Neural cell (in vitro differentiated cells): ENCODE measurements around the gene RAD51B.

Source experiments
- EP300 ChIP-seq: fragments of 450-650 bp; conservative IDR thresholded peaks from 2 replicates; pipeline ENCODE4 v1.6.1; 2014; ENCODE audit warnings: antibody characterized with exemption, mild to moderate bottlenecking, moderate library complexity; ENCODE audit not compliant: poor library complexity, severe bottlenecking
- EZH2 ChIP-seq: fragments of 200-600, 300-800 bp; shearing (Covaris generic), sonication (generic); IDR thresholded peaks from 2 replicates; pipeline ENCODE4 v1.6.1; 2014; ENCODE audit warnings: antibody characterized with exemption, low read length, borderline replicate concordance, mild to moderate bottlenecking; ENCODE audit not compliant: insufficient read depth, poor library complexity, severe bottlenecking
- MXI1 ChIP-seq: fragments of 450-650 bp; conservative IDR thresholded peaks from 2 replicates; pipeline ENCODE4 v1.6.1; 2014; ENCODE audit warnings: antibody characterized with exemption, mild to moderate bottlenecking; ENCODE audit not compliant: poor library complexity, severe bottlenecking
- POLR2AphosphoS5 ChIP-seq: IDR thresholded peaks from 2 replicates; pipeline ENCODE4 v1.6.1; 2012
- RAD21 ChIP-seq: fragments of 450-650 bp; conservative IDR thresholded peaks from 2 replicates; pipeline ENCODE4 v1.6.1; 2014; ENCODE audit warnings: antibody characterized with exemption, mild to moderate bottlenecking, moderate library complexity
- SMC3 ChIP-seq: fragments of 450-650 bp; conservative IDR thresholded peaks from 2 replicates; pipeline ENCODE4 v1.6.1; 2014; ENCODE audit warnings: antibody characterized with exemption, mild to moderate bottlenecking, moderate library complexity; ENCODE audit not compliant: poor library complexity
- TAF1 ChIP-seq: IDR thresholded peaks from 2 replicates; pipeline ENCODE4 v1.6.1; 2012; ENCODE audit warnings: low read depth
- TF ChIP-seq, protein P1 (sequence below): fragments of 450-650 bp; IDR thresholded peaks from 2 replicates; pipeline ENCODE4 v1.5.1; 2014; ENCODE audit warnings: antibody characterized with exemption, mild to moderate bottlenecking, moderate library complexity; ENCODE audit not compliant: poor library complexity, severe bottlenecking
- TF ChIP-seq, protein P2 (sequence below): IDR thresholded peaks from 2 replicates; pipeline ENCODE4 v1.6.1; 2012; ENCODE audit warnings: borderline replicate concordance

DNA sequence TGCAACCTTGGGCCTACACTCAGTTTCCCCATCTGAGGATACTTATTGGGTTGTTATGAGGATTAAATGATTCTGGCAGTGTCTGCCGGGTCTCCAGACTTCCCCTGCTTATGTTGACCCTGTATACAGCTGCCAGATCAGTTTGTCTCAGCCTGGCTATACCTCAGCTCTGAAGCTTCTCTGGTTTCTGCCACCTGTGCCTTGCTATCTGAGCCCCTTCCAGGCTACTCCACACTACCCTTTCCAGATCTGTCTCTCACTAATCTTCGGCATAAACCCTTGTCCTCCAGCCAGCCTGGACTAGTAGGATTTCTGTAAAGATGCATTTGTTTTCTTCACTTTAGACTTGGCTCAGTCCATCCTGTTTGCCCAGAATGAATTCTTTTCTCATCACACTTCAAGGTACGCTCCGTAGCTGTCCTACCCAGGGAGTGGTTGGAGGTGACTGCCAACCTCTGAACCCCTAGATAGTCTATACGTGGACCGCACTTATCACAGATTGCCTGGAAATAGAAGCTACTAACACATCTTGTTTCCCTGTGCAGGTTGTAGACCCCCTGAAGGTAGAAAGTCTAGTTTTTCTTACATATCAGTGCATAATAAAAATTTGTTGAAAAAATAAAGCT is 422.4 kb downstream of the RAD51B start:
- TF ChIP-seq EZH2 = no peak
- TF ChIP-seq EP300 = no peak
- TF ChIP-seq, protein P1, sequence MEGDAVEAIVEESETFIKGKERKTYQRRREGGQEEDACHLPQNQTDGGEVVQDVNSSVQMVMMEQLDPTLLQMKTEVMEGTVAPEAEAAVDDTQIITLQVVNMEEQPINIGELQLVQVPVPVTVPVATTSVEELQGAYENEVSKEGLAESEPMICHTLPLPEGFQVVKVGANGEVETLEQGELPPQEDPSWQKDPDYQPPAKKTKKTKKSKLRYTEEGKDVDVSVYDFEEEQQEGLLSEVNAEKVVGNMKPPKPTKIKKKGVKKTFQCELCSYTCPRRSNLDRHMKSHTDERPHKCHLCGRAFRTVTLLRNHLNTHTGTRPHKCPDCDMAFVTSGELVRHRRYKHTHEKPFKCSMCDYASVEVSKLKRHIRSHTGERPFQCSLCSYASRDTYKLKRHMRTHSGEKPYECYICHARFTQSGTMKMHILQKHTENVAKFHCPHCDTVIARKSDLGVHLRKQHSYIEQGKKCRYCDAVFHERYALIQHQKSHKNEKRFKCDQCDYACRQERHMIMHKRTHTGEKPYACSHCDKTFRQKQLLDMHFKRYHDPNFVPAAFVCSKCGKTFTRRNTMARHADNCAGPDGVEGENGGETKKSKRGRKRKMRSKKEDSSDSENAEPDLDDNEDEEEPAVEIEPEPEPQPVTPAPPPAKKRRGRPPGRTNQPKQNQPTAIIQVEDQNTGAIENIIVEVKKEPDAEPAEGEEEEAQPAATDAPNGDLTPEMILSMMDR = no peak
- no peak for TF ChIP-seq TAF1
- TF ChIP-seq POLR2AphosphoS5 = no peak
- no peak for TF ChIP-seq RAD21
- TF ChIP-seq, protein P2, sequence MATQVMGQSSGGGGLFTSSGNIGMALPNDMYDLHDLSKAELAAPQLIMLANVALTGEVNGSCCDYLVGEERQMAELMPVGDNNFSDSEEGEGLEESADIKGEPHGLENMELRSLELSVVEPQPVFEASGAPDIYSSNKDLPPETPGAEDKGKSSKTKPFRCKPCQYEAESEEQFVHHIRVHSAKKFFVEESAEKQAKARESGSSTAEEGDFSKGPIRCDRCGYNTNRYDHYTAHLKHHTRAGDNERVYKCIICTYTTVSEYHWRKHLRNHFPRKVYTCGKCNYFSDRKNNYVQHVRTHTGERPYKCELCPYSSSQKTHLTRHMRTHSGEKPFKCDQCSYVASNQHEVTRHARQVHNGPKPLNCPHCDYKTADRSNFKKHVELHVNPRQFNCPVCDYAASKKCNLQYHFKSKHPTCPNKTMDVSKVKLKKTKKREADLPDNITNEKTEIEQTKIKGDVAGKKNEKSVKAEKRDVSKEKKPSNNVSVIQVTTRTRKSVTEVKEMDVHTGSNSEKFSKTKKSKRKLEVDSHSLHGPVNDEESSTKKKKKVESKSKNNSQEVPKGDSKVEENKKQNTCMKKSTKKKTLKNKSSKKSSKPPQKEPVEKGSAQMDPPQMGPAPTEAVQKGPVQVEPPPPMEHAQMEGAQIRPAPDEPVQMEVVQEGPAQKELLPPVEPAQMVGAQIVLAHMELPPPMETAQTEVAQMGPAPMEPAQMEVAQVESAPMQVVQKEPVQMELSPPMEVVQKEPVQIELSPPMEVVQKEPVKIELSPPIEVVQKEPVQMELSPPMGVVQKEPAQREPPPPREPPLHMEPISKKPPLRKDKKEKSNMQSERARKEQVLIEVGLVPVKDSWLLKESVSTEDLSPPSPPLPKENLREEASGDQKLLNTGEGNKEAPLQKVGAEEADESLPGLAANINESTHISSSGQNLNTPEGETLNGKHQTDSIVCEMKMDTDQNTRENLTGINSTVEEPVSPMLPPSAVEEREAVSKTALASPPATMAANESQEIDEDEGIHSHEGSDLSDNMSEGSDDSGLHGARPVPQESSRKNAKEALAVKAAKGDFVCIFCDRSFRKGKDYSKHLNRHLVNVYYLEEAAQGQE = no peak
- no peak for TF ChIP-seq MXI1
- TF ChIP-seq SMC3 = no peak
